ENCODE measurements around the gene C19orf38.
"Not testable (repeated sequence)": the region's sequence is repeated elsewhere in the genome, so short reads cannot be mapped to it uniquely, and the experiment has no call there.

C19orf38 gene

GRCh38 chr19:10823690-10824089 is 24.5 kb upstream of the C19orf38 start:
- no peak for DNase-seq (ENCODE audit: low spot score)

DNA sequence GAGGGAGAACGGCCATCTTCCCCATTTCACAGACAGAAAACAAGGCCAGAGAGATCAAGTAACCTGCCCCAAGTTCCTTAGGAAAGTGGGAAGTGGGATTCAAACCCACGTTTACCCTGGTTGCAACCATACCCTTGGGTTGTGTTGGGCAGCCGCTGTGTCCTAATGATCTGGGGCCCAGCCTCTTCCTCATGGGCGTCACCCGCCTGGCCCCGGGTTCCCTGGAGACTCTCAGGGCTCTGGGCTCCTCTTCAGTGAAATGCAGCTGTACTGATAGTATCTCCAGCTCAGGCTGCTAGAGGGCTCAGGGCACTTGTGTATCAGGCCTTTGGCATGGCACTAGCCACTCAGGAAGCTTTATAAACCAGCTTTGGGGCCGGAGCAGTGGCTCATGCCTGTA is 22.0 kb upstream of the C19orf38 start:
- no peak for DNase-seq (ENCODE audit: low spot score)

- no peak for DNase-seq (ENCODE audit: low spot score)
Observed at GRCh38 chr19:10826846-10827245, 21.4 kb upstream of the C19orf38 start.

GRCh38 chr19:10828981-10829821 is 19.0 kb upstream of the C19orf38 start:
- DNase-seq (ENCODE audit: low spot score) = no peak

DNA sequence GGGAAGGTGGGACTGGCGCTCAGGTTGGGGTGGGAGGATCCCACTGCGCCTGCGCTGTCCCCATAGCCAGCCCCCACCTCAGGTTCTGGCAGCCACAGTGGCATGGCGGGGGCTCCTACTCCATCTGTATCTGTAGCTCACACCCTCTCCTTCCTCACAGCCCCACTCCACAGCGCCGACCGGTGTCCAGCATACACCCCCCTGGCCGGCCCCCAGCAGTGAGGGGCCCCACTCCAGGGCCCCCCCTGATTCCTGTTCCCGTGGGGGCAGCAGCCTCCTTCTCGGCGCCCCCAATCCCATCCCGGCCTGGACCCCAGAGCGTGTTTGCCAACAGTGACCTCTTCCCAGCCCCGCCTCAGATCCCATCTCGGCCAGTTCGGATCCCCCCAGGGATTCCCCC is 18.2 kb upstream of the C19orf38 start:
- no peak for DNase-seq (ENCODE audit: low spot score)

DNA sequence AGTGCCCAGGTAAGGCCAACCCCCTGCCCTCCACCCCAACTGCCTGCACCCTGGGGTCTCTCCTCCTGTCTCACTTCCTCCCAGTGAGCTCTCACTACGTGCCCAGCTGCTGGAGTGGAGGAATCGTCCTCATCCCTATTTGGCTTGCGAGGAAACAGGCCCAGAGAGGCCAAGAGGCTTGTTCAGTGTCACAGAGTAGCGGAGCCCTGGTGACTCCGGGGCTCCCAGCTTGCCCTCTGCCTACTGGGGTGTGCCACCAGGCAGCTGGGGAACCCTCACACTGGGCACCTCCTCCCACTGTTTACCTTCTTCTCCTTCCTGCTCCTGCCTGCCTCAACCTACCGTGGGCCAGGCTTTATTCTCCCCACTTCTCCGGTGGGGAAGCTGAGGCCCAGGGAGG is 17.8 kb upstream of the C19orf38 start:
- no peak for DNase-seq (ENCODE audit: low spot score)

DNA sequence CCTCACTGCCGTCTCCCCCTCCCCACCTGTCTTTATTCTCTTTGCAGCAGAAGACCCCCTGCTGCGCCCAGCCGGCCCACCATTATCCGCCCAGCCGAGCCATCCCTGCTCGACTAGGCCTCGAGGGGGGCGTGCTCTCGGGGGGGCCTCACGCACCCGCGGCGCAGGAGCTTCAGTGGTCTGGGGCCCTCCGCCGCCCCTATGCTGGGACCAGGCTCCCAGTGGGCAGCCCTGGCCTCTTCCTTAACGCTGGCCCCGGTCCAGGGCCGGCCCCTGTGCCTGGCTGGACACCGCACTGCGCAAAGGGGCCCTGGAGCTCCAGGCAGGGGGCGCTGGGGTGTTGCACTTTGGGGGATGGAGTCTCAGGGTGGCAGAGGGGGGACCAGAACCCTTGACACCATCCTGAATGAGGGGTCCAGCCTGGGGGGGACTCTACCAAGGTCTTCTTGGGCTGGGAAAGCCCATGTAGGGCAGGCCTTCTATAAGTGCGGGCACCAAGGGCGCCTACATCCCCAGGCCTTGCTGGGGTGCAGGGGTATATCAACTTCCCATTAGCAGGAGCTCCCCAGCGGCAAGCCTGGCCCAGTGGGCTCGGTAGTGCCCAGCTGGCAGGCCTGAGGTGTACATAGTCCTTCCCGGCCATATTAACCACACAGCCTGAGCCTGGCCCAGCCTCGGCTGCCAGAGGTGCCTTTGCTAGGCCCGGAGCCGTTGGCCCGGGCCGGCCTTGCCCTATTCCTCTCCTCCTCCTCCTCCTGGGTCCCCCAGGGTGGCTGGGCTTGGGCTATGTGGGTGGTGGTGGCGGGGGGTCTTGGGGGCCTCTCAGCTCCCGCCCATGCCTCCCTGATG is 17.1 kb upstream of the C19orf38 start:
- no peak for DNase-seq (ENCODE audit: low spot score)

- DNase-seq (ENCODE audit: low spot score) = no peak
Observed at GRCh38 chr19:10831987-10832938, 16.0 kb upstream of the C19orf38 start.

GRCh38 chr19:10832939-10833296 is 15.3 kb upstream of the C19orf38 start:
- DNase-seq (ENCODE audit: low spot score) = no peak

GRCh38 chr19:10835089-10835753 is 13.0 kb upstream of the C19orf38 start:
- DNase-seq (ENCODE audit: low spot score) = no peak

GRCh38 chr19:10835754-10836478 is 12.3 kb upstream of the C19orf38 start, which contains the start of gene TMED1:
Gene TMED1 (minus strand): TSS chr19:10836212. CDS start chr19:10836191, 21 bp downstream.
- DNase-seq (ENCODE audit: low spot score) = peak; percentile 99

DNA sequence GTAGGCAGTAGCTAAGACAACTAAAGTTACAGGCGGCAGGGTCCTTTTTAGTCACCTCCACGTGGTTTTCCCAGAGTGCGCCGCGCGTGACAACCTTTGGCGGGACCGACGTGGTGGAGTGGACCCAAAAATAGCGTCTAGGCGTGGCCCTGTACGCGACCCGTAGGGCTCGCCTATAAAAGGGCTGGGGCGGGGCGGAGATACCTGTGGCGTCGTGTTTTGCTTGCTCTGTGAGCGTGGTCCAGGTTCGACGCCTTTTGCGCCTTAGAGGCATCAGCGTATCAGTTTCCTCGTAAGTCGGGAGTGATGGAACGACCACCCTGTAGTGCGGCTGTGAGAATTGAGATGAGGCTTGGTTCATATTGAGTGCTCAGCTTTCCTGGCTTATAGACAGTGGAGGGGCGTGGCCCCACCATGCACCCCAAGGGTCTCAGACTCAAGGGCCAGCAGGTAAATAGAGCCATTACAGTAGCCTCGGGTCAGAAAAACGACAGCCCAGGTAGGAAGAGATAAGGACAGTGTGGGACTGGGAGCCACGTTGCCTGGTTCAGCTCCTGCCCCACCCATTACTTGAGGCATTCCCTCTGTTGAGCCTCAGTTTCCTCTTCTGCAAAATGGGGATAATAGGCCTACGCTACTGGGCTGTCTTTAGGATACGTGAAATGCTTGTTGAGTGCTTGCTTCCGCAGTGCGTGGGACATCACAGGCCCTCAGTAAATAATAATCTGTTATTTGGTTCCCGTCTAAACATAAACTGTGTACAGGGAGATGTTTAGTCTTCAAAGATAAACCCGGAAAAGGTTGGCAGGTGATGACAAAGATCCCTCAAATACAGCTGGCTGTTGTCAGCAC is 11.5 kb upstream of the C19orf38 start:
- no peak for DNase-seq (ENCODE audit: low spot score)

- not testable (repeated sequence) for DNase-seq (ENCODE audit: low spot score)
Observed at GRCh38 chr19:10837649-10838048, 10.6 kb upstream of the C19orf38 start.

DNA sequence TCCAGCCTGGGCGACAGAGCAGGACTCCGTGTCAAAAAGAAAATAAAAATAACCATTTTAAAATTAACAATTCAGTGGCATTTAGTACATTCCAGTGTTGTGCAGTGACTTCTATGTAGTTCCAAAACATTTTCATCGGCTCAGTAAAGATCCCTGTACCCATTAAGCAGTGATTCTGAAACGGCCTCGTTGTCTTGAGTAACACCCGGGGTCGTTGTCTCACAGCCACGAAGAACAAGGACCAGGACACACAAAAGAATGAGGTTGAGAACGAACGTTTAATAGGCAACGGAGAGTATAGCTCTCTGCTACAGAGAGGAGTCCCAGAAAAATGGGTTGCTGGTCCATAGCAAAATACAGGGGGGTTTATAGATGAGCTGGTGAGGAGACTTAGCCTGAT is 9.8 kb upstream of the C19orf38 start:
- no peak for DNase-seq (ENCODE audit: low spot score)

- no peak for DNase-seq (ENCODE audit: low spot score)
Observed at GRCh38 chr19:10839114-10840050, 8.8 kb upstream of the C19orf38 start.

DNA sequence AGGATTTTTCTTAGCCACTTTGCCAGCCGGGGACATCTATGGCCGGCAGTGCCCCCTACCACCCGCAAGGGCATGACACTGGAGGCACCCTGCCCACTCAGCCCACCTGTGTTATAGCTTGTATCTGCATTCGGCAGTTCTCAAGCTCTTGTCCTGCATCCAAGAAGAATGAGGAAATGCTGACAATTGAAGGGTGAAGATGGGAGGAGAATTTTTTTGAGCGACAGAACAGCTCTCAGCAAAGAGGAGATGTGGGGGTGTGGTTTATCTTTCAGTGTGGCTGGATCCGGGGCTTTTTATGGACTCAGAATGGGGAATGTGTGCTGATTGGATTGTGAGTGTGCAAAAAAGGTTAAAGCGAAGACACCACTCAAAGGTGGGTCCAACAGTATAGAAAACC is 5.4 kb upstream of the C19orf38 start:
- DNase-seq (ENCODE audit: low spot score) = no peak

DNA sequence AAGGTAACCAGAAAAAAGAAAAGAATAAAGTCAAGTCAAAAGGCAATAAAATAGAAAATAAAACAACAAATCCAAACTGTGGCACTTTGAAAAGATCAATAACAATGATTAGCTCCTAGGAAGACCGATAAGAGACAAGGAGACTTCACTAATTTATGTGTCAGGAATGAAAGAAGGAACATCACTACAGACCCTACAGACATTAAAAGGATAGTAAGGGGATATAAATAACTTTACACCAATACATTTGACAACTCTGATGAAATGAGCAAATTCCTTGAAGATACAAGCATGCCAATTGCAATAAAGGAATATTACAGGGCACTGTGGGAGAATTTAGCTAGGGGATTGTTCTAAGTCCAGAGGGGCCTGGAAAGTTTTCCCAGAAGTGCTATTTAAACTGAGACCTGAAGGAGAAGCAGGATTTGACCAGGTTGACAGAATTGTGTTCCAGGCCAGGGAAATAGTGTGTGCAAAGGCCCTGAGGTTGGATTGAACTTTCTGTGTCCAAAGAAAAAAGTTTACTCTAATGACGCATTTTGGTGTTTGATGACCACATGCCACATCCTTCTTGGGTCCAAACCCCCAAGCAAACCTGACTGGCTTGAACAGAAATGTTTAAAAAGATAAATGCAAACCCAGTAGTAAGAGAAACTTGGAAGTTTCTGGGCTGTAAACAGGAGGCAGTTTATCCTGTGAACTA is 1.6 kb upstream of the C19orf38 start:
- no peak for DNase-seq (ENCODE audit: low spot score)

DNA sequence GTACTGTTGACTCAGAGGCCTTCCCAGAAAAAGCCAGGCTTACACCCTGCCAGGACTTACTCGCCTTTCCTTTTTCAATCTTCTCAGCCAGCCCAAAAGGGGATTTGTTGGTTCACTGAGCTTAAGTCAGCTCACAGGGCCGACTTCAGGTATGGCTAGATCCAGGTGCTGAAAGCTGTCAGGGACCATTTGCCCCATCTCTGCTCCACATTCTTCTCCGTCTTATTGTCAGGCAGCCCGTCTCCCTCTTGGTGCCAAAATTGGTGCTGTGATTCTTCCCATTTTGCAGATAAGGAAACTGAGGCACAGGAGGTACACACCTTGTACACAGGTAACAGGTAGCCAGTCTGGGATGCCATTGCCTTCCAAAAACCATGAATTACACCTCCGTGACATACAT is 2.4 kb downstream of the C19orf38 start:
- DNase-seq (ENCODE audit: low spot score) = no peak
